SHP77 treated with DMSO at 0.1 percent for 48 hours (cell line): ENCODE results near the gene KRT23.
"Not testable (repeated sequence)": the region's sequence is repeated elsewhere in the genome, so short reads cannot be mapped to it uniquely, and the experiment has no call there.

ENCODE experiments used
- DNase-seq: peaks from one replicate; lab custom pipeline; 2025; lab: John Stamatoyannopoulos, UW

KRT23 gene

GRCh38 chr17:40950176-40950575 lies 12.7 kb upstream of the KRT23 start:
- no peak for DNase-seq

GRCh38 chr17:40949418-40949817 lies 12.0 kb upstream of the KRT23 start:
- DNase-seq: no peak

GRCh38 chr17:40947929-40948328 lies 10.5 kb upstream of the KRT23 start:
- DNase-seq: no peak

GRCh38 chr17:40945414-40945813 lies 8.0 kb upstream of the KRT23 start:
- DNase-seq: no peak

- DNase-seq: no peak
Observed at GRCh38 chr17:40944531-40944930, 7.1 kb upstream of the KRT23 start.

DNA sequence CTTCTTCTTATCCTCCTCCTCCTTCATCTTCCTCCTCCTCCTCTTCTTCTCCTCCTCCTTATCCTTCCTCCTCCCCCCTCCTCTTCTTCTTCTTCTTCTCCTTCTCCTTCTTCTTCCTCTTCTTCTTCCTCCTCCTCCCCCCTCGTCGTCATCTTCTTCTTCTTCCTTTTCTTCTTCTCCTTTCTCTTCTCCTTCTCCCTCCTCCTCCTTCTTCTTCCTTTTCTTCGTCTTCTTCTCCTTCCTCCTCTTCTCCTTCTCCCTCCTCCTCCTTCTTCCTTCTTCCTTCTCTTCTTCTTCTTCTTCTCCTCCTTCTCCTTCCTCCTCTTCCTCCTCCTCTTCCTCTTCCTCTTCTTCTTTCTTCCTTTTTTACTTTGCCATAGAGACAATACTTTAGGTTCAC lies 5.1 kb upstream of the KRT23 start:
- no peak for DNase-seq

- no peak for DNase-seq
Observed at GRCh38 chr17:40940266-40940665, 2.8 kb upstream of the KRT23 start.

DNA sequence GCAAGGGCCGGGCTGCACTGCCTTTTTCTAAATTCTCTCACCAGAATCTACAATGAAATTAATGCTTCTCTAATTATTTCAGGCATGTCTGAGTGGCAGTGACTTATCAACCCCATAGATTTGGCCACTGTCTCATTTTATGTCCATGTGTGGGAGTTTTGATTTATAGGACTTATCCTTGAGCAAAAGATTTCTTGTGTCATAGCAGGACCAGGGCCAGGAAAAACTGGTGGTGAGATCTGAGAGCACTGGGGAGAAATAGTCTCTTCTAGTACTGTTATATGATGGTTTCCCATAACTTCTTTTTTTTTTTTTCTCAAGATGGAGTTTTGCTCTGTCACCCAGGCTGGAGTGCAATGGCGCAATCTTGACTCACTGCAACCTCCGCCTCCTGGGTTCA lies 1.5 kb upstream of the KRT23 start:
- no peak for DNase-seq

DNA sequence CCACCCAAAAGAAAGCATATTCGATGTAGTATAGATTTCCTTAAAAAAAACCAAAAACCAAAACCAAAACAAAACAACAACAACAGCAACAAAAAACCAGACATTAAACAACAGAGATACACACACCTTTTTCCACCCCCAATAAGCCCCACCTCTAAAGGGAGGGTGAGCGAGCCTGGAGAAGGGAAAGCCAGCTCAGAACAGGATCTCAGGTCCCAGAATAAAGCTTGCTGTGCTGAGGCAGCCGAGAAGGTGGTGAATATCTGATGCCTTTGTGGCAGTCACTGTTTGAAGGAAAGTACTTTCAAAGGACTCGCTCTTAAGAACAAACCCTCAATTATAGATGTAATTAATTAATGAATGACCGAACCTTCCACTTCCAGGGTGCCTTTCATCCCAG lies 470 bp downstream of the KRT23 start:
- no peak for DNase-seq

- no peak for DNase-seq
Observed at GRCh38 chr17:40936437-40936971, 942 bp downstream of the KRT23 start.

DNA sequence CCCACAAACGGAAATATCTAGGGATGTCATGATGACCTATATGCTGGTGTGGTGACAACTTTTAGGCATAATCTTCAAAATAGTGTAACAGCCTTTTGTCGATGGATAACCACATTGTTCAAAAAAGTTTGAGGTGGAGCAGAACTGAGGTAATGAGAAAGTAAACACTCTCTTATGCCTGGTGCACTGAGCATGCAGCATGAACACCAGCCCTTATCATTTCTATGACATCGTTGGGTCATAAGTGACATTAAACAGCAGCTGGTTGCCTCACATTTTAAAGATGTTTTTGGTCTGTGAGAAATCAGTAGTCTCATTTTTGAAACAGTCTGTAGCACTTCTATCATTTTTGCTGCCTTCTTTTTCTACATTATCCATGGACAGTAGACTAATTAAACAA lies 1.8 kb downstream of the KRT23 start:
- DNase-seq: no peak

DNA sequence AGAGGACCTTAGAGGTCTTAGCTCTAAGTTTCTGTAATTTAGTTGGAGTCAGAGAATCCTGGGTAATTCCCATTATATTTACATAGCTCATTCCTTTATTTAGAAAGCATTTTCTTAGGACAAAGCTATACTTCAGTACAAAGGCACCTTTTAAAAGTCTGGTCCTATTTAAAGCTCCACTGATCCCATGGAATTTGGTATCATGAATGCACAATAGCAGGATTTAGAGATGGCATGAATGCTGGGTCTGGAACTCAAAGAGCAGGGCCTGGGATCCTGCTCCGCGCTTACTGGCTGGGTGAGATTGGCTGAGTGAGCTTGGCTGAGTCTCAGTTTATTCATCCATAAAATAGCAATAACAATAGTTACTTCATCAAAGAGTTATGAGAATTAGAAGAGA lies 4.8 kb downstream of the KRT23 start:
- no peak for DNase-seq

DNA sequence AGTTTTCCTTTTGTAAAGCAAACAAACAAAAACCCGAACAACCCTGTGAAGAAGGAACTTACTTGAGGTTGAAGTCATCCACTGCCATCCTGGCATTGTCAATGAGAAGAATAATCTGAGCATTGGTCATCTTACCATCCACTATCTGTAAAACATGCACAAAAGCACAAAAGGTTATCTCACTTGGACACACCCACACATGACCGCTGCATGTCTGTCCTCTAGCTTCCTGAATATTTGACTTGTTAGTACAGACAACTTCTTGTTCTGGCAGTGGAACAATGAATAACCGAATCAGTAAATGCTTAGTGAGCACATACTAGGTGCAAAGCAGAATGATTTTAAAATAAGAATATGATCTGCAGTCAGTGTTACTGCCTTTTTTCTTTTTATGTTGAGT lies 6.1 kb downstream of the KRT23 start:
- no peak for DNase-seq

- no peak for DNase-seq
Observed at GRCh38 chr17:40926341-40926740, 11.1 kb downstream of the KRT23 start.

DNA sequence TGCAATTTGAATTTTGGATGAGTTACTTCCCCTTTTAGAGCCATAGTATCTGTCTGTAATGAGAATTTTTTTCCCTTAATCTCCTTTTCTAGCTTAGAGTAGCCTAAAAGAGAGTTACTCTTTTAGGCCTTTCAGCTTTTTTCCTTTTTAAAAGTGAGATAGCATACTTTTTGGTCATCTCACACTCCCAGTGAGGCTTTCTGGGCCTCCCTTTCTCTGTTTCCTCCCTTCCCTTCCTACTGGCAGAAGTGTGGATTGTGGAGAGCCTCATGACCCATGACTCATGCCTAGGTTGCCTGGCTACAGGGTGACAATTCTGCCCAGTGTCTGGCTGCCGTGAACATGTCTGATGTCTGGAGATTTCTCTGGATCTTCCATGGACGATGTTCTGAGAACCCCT lies 15.2 kb downstream of the KRT23 start:
- DNase-seq: no peak

GRCh38 chr17:40921026-40921425 lies 16.4 kb downstream of the KRT23 start:
- no peak for DNase-seq

DNA sequence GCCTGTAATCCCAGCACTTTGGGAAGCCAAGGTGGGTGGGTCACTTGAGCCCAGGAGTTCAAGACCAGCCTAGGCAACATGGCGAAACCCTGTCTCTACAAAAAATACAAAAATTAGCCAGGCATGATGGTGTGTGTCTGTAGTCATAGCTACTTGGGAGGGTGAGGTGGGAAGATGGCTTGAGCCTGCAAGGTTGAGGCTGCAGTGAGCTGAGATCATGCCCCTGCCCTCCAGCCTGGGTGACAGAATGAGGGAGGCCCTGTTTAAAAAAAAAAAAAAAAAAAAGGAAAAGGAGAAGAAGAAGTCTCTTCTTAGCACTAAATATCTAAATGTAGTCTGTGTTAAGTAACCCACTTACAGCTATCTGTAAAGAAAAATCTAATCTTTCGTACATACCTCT lies 20.3 kb downstream of the KRT23 start:
- DNase-seq: not testable (repeated sequence)

DNA sequence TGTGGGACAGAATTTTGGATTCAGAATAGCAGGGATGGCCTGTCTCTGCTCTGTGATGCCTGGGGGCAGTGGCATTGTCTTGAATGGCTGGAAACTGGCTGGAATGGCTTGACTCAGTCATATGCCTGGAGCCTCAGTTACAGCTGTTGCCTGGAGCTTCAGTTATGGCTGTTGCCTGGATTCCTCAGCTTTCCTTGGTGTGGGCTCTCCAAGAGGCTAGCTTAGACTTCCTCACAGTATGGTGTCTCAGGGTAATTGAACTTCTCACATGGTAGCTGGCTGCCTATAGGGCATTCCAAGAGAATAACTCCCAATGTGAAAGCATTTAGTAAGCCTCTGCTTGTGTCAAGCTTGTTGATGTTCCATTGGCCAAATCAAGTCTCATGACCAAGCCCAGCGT lies 21.1 kb downstream of the KRT23 start:
- no peak for DNase-seq

- DNase-seq: no peak
Observed at GRCh38 chr17:40915721-40916256, 21.7 kb downstream of the KRT23 start.

GRCh38 chr17:40915199-40915661 lies 22.2 kb downstream of the KRT23 start:
- no peak for DNase-seq

- DNase-seq: no peak
Observed at GRCh38 chr17:40914075-40914855, 23.2 kb downstream of the KRT23 start.

- DNase-seq: no peak
Observed at GRCh38 chr17:40912486-40913210, 24.8 kb downstream of the KRT23 start.

DNA sequence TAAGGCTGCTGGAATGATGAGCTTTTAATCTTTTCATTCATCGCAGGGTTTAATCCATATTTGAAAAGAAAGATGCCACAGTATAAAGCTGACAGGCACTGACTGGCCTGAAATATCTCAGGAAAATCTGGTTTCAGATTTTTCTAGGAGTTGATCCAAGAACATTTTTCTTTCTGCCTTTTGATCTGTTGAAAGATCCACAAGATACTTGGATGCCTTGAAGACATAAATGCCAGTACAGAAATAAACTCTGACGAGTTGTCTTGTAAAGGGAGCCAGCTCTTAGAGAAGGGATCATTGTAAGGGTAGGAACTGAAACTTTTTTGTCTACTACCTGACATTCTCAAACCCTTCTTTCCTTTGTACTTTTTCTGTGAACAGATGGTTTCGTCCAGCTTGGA lies 27.0 kb downstream of the KRT23 start:
- no peak for DNase-seq
